Ureter (tissue), 1 donor: ENCODE results near the gene SERTAD2. TPM values are rescaled to one million over a fixed set of nuclear protein-coding genes. Genes with fewer than 3 reads are reported as not detected.

Experiments
- DNase-seq: peaks from one replicate; pipeline ENCODE4 v3.0.0-alpha.2; 2020; ENCODE audit warnings: low spot score
- total RNA-seq: library from RNA; stranded (reverse); gene quantifications from one replicate; pipeline ENCODE4 v1.2.4, GENCODE V29; 2023
- donor health status: DM: yes; HTN: yes; CAD: no.

Gene SERTAD2
- total RNA-seq, 1 donor from 2014 or later: 23.1 TPM

DNA sequence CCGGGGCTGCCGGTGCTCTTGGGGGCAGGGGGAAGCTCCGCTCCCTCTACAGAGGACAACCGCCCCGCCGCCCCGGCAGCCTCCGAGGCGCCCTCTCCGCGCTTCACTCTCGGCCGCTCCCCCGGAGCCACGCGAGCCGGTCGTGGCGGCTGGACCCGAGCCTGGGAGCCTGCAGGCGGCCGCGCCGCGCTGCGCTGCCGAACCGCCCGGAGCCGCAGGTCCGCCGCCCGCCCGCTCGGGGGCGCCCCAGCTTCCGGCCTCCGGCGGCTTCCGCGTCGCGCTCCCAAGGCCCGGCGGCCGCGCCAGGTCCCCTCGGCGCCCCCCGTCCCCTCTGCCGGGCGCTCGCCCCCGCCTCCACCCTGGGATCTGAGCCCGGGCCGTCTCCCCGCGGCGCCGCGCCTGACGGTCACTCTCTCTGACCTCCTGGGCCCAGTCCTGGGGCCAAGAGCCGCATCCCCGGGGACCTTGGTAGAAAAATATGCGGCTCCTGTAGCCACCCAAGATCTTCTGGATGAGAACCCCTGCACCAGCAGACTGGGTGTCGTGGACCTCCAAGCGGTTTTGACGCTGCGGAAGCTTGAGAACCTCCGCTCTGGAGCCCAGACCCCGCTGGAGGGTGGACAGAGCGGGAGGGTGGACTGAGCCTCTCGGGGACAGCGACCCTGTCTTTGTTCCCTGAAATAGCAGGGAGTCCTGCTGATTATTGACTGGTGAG is 44.3 kb downstream of the SERTAD2 start:
- peak; percentile 53 for DNase-seq

- peak; percentile 44 for DNase-seq
Observed at GRCh38 chr2:64608867-64609226, 44.9 kb downstream of the SERTAD2 start.

DNA sequence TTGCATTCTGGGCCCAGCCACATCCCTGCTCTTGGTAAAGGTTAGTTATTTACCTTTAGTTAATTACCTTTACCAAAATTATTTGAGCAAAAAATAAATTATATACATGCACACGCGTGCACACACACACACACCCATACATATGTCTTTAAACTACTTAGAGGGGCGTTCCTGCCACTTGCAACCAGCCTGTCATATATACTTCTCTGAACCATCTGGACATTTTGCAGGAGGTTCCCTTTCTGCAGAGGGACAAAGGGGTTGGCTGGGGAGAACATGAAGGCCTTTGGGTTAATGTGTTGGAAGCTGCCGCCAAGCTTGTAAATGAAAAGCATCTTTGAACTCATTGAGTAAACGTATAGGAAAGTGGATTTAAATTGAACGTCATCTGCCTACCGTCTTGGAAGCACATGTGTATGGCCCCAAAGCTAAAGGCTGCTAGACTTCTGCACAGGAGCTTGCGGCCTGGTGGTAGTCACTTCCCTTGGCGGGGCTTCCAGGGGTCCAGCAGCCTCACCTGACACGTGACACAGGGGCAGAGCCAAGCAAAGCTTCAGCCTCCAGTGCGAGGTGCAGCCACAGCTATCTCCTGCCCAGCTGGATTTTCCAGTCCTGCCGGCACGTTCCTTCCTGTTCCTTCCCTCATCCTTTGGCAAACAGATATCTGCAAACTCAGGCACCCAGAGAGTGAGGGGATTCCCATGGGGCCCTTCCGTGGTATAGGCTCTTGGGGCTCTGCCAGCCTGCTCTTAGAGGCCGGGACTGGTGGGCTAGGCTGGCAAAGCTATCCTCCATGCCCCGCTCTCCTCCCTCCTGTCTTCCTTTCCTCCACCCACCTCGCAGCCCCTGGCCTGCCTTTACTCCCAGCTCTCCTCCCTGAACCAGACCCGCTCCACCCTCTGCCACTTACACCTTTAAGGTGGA is 46.1 kb downstream of the SERTAD2 start:
- DNase-seq: peak; percentile 82

- DNase-seq: peak; percentile 85
Observed at GRCh38 chr2:64606479-64607363, 47.0 kb downstream of the SERTAD2 start.

DNA sequence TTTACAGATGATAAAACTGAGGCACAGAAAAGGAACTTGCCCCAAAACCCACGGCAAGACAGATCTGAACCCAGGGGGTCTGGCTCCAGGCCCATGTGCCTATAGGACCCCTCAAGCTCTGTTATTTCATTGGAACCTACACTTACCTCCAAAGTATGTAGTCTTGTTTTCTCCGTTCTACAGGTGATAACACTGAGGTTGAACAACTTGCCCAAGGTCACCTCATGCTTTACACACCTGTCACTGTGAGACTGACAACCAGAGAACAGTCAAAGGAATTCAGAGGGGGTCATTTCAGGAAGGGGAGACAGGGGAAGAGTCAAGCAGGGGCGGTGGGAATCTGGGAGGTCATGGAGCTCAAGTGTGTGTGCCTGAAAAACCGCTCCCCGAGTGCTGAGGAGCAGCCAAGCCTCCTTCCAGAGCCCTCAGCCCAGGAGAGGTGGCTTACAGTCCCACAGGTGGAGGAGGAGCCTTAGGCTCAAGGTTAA is 47.7 kb downstream of the SERTAD2 start:
- no peak for DNase-seq

DNA sequence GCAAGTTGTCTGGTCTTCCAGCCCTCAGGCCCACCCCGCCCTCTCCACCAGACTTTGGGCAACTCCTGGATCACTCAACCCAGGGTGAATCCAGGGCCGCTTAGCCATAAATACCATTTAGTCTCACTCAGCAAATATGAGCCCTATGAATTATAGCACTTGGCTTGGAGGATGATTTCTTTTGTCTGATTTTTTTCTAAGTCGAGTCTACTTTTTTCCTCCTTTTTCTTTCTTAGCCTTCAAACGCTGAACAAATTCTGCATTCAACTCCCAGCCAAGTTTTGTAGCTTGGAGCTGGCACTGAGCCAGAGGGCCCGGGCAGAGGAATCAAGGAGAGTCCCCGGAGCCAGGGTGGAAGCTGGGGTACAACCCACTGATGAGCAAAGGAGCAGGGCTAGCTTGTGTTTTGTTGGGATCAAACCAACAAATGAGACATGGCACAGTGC is 48.7 kb downstream of the SERTAD2 start:
- DNase-seq: peak; percentile 45

- DNase-seq: no peak
Observed at GRCh38 chr2:64604155-64604554, 49.6 kb downstream of the SERTAD2 start.

DNA sequence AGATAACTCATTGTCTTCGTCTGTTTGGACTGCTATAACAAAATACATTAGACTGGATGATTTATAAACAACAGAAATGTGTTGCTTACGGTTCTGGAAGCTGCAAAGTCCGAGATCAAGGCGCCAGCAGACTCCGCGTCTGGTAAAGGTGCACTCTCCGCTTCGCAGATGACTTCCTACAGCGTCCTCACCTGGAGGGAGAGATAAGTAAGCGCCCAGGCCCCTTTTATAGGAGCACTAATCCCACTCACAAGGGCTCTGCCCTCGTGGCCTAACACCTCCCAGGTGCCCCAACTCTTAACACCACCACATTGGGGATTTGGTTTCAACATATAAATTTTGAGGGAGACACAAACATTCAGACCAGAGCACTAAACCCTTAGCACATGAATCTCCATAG is 51.3 kb downstream of the SERTAD2 start:
- DNase-seq: no peak

GRCh38 chr2:64601785-64602391 is 51.8 kb downstream of the SERTAD2 start:
- no peak for DNase-seq

DNA sequence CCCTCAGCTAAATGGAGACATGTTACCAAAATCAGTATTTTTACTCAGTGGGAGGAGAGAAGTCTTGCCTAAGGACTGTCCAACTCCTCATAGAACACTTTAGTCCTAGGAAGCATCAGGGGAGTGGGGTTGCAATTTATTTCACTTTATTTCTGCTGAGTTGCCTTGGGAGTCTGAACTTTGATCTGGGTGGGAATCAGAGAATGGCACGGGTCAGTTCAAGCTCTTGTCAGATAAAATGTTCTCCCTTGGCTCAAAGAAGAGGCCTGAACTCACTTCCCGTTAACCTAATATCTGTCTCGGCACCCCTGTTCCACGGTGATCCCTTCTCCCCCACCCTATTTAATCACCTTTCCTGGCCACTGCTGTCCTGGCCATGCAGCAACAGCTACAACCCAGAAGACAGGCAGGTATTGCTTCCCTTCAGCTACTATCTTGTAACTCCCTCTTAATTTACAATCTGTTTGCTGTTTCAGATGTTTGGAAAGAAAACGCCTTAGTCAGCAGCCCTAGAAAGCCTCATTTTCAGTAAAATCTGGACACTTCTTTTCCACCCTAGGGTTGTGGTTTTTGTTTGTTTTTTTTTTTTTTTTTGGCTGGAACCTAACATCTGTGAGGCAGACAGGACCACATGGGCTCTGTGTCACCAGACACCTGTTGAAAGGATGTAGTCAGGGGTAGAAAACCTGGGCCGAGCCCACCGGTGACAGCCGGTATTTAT is 52.5 kb downstream of the SERTAD2 start:
- DNase-seq: no peak

DNA sequence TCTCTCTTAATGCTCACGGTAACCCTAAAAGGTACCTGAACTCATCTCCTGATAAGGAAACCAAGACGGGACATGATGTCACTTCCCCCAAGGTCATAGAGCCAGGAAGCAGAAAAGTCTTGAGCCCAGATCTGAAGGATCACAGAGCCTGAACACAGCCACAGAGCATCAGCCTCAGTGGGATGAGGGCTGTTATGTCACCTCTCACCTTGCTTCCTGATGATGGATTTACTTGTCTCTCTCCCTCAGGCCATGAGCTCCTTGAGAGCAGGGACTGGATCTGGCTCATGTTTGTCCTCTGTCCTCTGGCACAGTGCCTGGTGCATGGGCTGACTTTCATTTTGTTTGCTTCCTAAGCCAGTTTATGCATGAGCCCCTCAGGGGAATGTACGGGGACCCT is 54.2 kb downstream of the SERTAD2 start:
- DNase-seq: peak; percentile 42

DNA sequence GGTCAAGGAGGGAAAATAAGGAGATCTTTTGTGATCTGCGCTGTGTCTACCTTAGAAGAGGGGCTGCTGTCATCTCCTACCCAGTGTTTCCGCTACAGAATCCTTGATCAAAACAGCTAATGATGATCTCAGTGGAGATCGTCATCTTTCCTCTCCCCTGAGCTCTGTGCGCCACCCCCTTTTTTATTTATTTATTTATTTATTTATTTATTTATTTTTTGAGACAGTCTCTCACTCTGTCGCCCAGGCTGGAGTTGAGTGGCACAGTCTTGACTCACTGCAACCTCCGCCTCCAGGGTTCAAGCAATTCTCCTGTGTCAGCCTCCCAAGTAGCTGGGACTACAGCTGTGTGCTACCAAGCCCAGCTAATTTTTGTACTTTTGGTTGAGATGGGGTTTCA is 55.5 kb downstream of the SERTAD2 start:
- no peak for DNase-seq

- no peak for DNase-seq
Observed at GRCh38 chr2:64595397-64596176, 58.1 kb downstream of the SERTAD2 start.

GRCh38 chr2:64594226-64594989 is 59.3 kb downstream of the SERTAD2 start:
- no peak for DNase-seq

DNA sequence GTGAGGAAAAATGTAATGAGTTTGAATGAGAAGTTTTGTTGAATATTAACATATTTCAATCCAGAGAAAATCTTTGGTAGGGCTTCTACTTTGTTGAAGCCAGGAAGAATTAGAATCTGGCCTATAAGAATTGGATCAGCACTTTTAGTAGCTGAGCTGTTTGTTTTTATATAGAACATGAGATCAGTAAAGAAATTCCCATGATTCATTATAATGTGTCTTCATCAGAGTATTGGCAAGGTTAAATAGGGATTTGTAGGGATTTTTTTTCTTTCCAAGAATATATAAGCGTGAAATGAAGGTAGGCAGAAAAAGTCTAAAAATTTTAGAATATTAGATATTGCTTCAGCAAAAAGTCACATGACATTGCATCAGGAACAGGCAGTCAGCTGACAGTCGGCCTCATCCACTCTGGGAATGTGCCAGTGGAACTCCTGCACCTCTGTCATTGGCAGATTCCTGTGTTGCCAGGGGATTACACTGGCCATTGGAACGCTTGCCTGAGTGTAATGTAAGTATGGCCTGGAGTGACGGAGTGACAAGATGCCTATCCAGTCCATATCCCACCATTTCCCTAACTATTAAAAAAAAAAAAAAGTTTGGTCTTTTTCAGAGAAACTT is 60.6 kb downstream of the SERTAD2 start:
- DNase-seq: no peak

DNA sequence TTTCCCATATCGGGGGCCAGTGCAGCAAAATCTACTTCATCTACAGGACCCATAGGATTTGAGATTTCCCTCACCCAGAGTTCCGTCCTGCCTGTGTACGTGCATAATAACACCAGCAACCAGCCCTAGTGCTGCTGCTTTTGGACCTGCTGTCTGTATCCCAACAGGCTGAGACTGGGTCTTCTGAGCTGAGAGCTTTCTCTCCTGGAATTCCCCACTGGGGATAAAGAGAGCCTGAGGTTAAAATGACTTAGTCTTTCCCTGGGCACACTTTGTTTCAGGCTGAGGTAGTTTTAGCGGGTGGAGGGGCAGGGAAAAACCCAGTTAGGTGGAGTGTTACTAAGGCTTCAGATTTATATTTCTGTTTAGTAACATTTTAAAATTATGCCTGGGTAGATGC is 62.5 kb downstream of the SERTAD2 start:
- no peak for DNase-seq

DNA sequence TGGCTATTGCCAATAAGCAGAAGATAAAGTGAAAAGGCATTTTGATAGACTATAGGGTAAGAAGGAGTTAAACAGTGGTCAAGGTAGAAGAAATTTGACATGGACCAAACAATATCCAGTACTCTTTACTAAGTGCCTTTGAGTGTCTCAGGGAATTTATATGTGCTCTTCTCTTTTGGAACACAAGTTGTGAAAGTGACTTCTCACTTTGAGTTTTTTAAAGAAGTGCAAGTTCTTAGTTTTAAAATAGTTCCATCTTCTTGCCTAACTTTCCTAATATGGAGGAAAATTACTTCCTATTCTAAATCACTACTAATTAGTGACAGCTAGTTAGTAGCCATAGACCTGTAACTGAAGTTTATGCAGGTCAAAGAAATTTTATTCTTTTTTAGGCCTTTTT is 66.2 kb downstream of the SERTAD2 start:
- DNase-seq: no peak

- no peak for DNase-seq
Observed at GRCh38 chr2:64586883-64587481, 66.7 kb downstream of the SERTAD2 start.
